Measurements from ENCODE around the gene MAD1L1. TPM values are rescaled to one million over a fixed set of nuclear protein-coding genes. Genes with fewer than 3 reads are reported as not detected.

The MAD1L1 gene
- total and polyA plus RNA-seq, 2 of the 8 experiments (the other 6 are each of a cell fraction or from before 2014, with no cell fraction given) = 40.4 to 44.6 TPM

- DNase-seq (ENCODE audit: low read depth in 1 of 2, low spot score in 2 of 2) (no peak), FAIRE-seq (no peak)
- Histone ChIP-seq H3K9me3 (ENCODE audit: insufficient read depth in 2 of 2, low read depth in 1 of 2, low read length in 1 of 2) (peaks cover 8 to 25% of the 10 kb centered on the region in 2 experiments), H3K9ac (replicated peaks in 1 of 4; ENCODE audit: extremely low read depth in 1 of 4, low read depth in 3 of 4, low read length in 3 of 4) (no peak overlapping the region), H3K79me1 (ENCODE audit: low read depth, low read length) (no peaks in the 10 kb centered on the region), H2BK20ac (ENCODE audit: low read length) (no peak overlapping the region), H3K27me3 (replicated peaks in 1 of 4; ENCODE audit: control insufficient read depth in 3 of 4, extremely low read depth in 1 of 4, insufficient read depth in 3 of 4, low read length in 3 of 4) (no peaks in the 10 kb centered on the region), H4K20me1 (replicated peaks in 1 of 2; ENCODE audit: control insufficient read depth in 1 of 2, insufficient read depth in 2 of 2, low read length in 2 of 2) (no peaks in the 10 kb centered on the region), H2BK5ac (ENCODE audit: low read depth, low read length) (no peak overlapping the region), H2BK15ac (ENCODE audit: low read length) (no peak overlapping the region), H3K14ac (ENCODE audit: insufficient read length) (no peak overlapping the region), H4K91ac (replicated peaks; ENCODE audit: insufficient read length, low read length) (no peak overlapping the region), H3K36me3 (ENCODE audit: control insufficient read depth in 2 of 4, insufficient read depth in 4 of 4, low read length in 3 of 4) (peaks cover 0 to 14% (median 8%) of the 10 kb centered on the region in 4 experiments; a peak in 4 of 8 replicates), H4K5ac (ENCODE audit: insufficient read length, low read depth, low read length) (no peak overlapping the region), H3K23ac (ENCODE audit: insufficient read length) (no peak overlapping the region), H3K4ac (replicated peaks; ENCODE audit: insufficient read length, low read depth, low read length) (no peak overlapping the region), H2BK120ac (replicated peaks; ENCODE audit: low read depth, low read length) (no peak overlapping the region), H2BK12ac (ENCODE audit: low read depth, low read length) (no peak overlapping the region), H3K4me2 (ENCODE audit: insufficient read depth in 1 of 2, low read depth in 2 of 2, low read length in 2 of 2) (no peak overlapping the region), H3K4me1 (replicated peaks in 1 of 4; ENCODE audit: control insufficient read depth in 3 of 4, insufficient read depth in 4 of 4, low read length in 3 of 4) (no peaks in the 10 kb centered on the region), H2AFZ (ENCODE audit: low read length) (no peak overlapping the region), H3K56ac (replicated peaks; ENCODE audit: insufficient read length, low read depth, low read length) (no peak overlapping the region), H4K8ac (ENCODE audit: extremely low read depth, insufficient read depth, low read length) (peak overlapping the region; percentile 38), H3K27ac (ENCODE audit: low read depth, low read length) (no peak overlapping the region), H3K4me3 (ENCODE audit: extremely low read depth in 1 of 4, insufficient read depth in 2 of 4, low read depth in 3 of 4, low read length in 4 of 4) (no peak overlapping the region), H3K23me2 (ENCODE audit: low read depth, low read length) (no peaks in the 10 kb centered on the region), H3K79me2 (ENCODE audit: control insufficient read depth in 1 of 2, insufficient read depth in 2 of 2, low read length in 2 of 2) (no peaks in the 10 kb centered on the region), H2AK5ac (ENCODE audit: low read depth, low read length) (no peak overlapping the region), H3K18ac (ENCODE audit: extremely low read depth, low read length) (no peak overlapping the region)
- 83% methylated on average over 16 of the region's 19 CpGs; no CpG with 5 or more reads in 1 of the 2 experiments for WGBS, 2 experiments (ENCODE audit: extremely low coverage in 1 of 2, insufficient coverage in 1 of 2, insufficient read length in 1 of 2, insufficient replicate concordance in 2 of 2, low coverage in 1 of 2, low lambda C conversion rate in 2 of 2, missing lambda C conversion rate in 1 of 2)
- CTCF ChIA-PET (ENCODE audit: partially characterized antibody) = no interaction called here
- POLR2A ChIA-PET (ENCODE audit: partially characterized antibody) = no interaction called here
- TF ChIP-seq SRF (IDR thresholded peaks at IDR 0.05; ENCODE audit: low read depth, low read length) (no peak), SUZ12 (IDR thresholded peaks at IDR 0.05; ENCODE audit: low read length) (no peak), EGR1 (IDR thresholded peaks at IDR 0.05; ENCODE audit: borderline replicate concordance, low read depth, low read length) (no peak), BRCA1 (IDR thresholded peaks at IDR 0.05; ENCODE audit: low read depth, low read length) (no peak), NANOG (IDR thresholded peaks at IDR 0.05; ENCODE audit: insufficient read depth, low read depth, low read length, poor library complexity, severe bottlenecking) (no peak), USF2 (IDR thresholded peaks at IDR 0.05; ENCODE audit: low read length) (no peak), TEAD4 (IDR thresholded peaks at IDR 0.05; ENCODE audit: low read depth, low read length) (no peak), CBX8 (IDR thresholded peaks at IDR 0.05; ENCODE audit: borderline replicate concordance, low read depth, low read length) (no peak)
Observed at GRCh38 chr7:1974290-1975101, 258.2 kb downstream of the MAD1L1 start.
